Pancreas (tissue), 10 donors: ENCODE measurements around the gene FOXF2. TPM values are rescaled to one million over a fixed set of nuclear protein-coding genes. Genes with fewer than 3 reads are reported as not detected.
A peak's percentile ranks its signal among the peaks of the same experiment; 100 is the strongest.

Experiments used
- ATAC-seq, 4 donors: fragments of 200-7000 bp; cut with Tn5 transposase; one replicate each; pipeline versions ENCODE4 v1.8.0 to v1.9.1; 2020; ENCODE audit warnings: mild to moderate bottlenecking in 4 of 4, moderate library complexity in 4 of 4
- DNase-seq, 6 donors: peaks; one replicate each; pipeline ENCODE4 v3.0.0-alpha.2; 2020
- FAIRE-seq: peaks from 2 replicates; lab custom pipeline; 2012; peaks lifted over from hg19 to GRCh38; lab: Jason Lieb, UNC
- H3K27ac ChIP-seq, 4 donors: fragments of 200-600 bp; sonication (generic); 1 replicate in 3 of 4; 2 replicates in 1 of 4; pipeline versions ENCODE4 v1.5.0 to v1.8.0; 2020
- H3K27me3 ChIP-seq, 4 donors: fragments of 200-600 bp; one replicate each; pipeline ENCODE4 v1.8.0; 2021
- H3K36me3 ChIP-seq, 3 donors: fragments of 200-600 bp; sonication (generic) in 1 of 3; one replicate each; pipeline versions ENCODE4 v1.5.0 to v1.8.0; 2020 to 2021
- H3K4me1 ChIP-seq, 3 donors: fragments of 200-600 bp; one replicate each; pipeline ENCODE4 v1.8.0; 2021
- H3K4me3 ChIP-seq, 4 donors: fragments of 200-600 bp; sonication (generic) in 2 of 4; one replicate each; pipeline versions ENCODE4 v1.5.0 to v1.8.0; 2020 to 2021
- H3K9me3 ChIP-seq, 4 donors: fragments of 200-600 bp; one replicate each; pipeline ENCODE4 v1.8.0; 2021
- CTCF ChIP-seq, 4 donors: fragments of 200-600 bp; sonication (generic) in 3 of 4; IDR thresholded peaks; one replicate each; pipeline versions ENCODE4 v1.5.0 to v1.8.0; 2021; ENCODE audit warnings: antibody characterized with exemption in 4 of 4
- WGBS, 2 donors: extraction: QIAGEN DNeasy Blood & Tissue Kit; methylation state at CpG; one replicate each; pipeline ENCODE4 v1.1.7; 2013; 5-methylcytosine and 5-hydroxymethylcytosine counted together
- intact Hi-C, 3 donors: fragments of 100-400 bp; cut with DNase I; formaldehyde crosslinking; loops; one replicate each; pipeline versions ENCODE4 v1.11.1 to v1.14.2; 2022
- polyA plus RNA-seq, 2 donors: library from polyadenylated mRNA; stranded (reverse); fragments of 200-250 nt; gene quantifications; one replicate each; pipeline ENCODE4 v1.2.3, GENCODE V29; 2013
- total RNA-seq, 6 donors: library from RNA; stranded (reverse); fragmentation: NEBNext Ultra II Directional in 4 of 6; extraction: Animal tissue kit (Norgen Biotek cat#: 25700) in 4 of 6; gene quantifications; one replicate each; pipeline versions ENCODE4 v1.2.1 to v1.2.4, GENCODE V29; 2021 to 2023
- donor health status: healthy with polysubstance abuse.
- donor health status: DM: no; HTN: no; CAD: no; lungs with moderate emphysema.
- donor health status: DM: no; HTN: no; CAD: no.
- donor health status: control.
- donor health status: control.
- donor health status: Bipolar disorder and iron deficiency.
- donor health status: DM: yes; HTN: yes; CAD: no.
- donor health status: DM: no; HTN: no; CAD: no.
- donor health status: DM: no; HTN: no; CAD: no.
- donor health status: DM: yes; HTN: yes; CAD: no.

Gene FOXF2
- total and polyA plus RNA-seq, 8 donors = 0.12 to 0.90 (median 0.35) TPM

DNA sequence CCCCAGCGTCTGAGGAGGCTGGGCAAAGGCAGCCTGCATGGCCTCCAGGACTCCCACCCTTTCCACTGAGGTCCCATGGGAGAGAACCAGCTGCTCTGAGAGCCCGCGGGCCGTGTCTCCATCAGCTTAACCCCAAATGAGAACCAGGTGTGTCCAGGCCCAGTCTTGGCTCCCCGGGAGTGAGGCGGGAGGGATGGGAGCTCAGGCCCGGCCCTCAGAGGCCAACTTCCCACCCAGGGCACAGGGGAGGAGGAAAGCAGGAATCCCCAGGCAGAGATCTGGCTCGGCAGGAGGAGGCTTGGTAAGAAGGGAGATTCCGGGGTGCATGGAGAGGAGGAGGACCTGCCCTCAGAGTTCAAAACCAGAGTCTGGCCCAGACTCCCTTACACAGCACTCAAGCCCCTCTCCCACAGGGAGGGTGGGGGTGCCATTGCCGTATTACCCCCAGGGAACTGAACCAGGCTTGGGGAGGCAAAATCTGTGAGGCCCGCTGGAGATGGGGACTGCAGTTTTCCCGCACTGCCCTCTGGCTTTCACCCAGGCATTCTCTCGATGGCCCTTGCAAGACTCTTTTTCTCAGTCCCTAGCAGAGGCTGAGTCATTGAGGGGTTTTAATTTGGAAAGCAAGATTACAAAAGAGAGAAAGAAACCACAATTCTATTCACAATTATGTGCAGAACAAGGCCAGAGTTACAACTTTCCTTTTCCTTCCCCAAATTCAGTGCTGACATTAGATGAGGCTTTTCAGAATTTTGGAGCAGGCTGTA is 17.1 kb downstream of the FOXF2 start:
- ATAC-seq = peak in 1 of 4 donors; percentile 20
- WGBS, 2 donors = 68 to 73% methylated on average over 13 of the region's 13 CpGs
- Histone ChIP-seq H3K27ac (no peak overlapping the region), H3K9me3 (no peaks in the 10 kb centered on the region), H3K27me3 (no peaks in the 10 kb centered on the region), H3K4me3 (no peak overlapping the region), H3K4me1 (no peaks in the 10 kb centered on the region), H3K36me3 (no peaks in the 10 kb centered on the region)
- peak in 1 of 6 donors; percentile 43 for DNase-seq
- FAIRE-seq = no peak
- intact Hi-C loops = no loop called here
- TF ChIP-seq CTCF (IDR thresholded peaks at IDR 0.05) = no peak

GRCh38 chr6:1407499-1407990 is 18.2 kb downstream of the FOXF2 start:
- H3K9me3 ChIP-seq = no peaks in the 10 kb centered on the region
- no peak overlapping the region for H3K27ac ChIP-seq
- TF ChIP-seq CTCF (IDR thresholded peaks at IDR 0.05) = no peak
- H3K36me3 ChIP-seq = no peaks in the 10 kb centered on the region
- ATAC-seq (peak in 1 of 4 donors; percentile 15), FAIRE-seq (no peak), DNase-seq (no peak)
- 44 to 59% methylated on average over 11 of the region's 11 CpGs for WGBS, 2 donors
- H3K4me1 ChIP-seq = no peaks in the 10 kb centered on the region
- no peak overlapping the region for H3K4me3 ChIP-seq
- no peaks in the 10 kb centered on the region for H3K27me3 ChIP-seq
- intact Hi-C loops = no loop called here

DNA sequence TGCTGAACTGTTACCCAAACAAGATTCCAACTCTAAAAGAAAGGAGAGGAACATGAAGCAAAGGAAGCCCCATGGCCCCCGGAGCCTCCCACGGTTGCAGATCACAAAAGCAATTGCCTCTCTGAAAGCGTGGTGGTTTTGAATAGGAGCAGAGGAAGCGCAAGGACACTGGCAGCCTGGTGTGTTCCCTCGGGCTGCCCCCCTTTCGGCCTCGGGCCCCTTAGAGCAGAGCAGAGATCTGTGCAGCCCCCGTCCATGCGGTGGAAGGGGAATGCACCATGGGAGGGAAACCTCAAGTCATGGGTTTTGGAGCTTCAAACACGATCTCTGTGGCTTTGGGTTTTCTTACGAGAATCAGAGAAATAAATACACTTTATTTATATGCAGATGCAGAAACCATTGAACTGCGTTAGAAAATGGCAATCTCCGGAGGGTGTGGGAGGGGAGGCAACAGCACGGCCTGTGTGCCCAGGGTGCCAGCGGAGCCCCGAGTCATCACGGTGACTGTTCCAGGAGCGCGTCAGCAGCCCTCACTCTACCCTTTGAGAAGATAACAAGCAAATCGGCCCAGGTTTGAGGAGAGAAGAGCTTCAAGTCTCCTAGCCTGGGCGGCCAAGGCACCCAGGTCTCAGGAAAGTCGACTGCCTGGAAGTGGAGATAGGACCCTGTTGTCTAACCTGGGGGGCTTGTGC is 20.5 kb downstream of the FOXF2 start:
- TF ChIP-seq CTCF (IDR thresholded peaks at IDR 0.05) = no peak
- WGBS, 2 donors = 65% methylated on average over 22 of the region's 22 CpGs
- intact Hi-C loops = no loop called here

DNA sequence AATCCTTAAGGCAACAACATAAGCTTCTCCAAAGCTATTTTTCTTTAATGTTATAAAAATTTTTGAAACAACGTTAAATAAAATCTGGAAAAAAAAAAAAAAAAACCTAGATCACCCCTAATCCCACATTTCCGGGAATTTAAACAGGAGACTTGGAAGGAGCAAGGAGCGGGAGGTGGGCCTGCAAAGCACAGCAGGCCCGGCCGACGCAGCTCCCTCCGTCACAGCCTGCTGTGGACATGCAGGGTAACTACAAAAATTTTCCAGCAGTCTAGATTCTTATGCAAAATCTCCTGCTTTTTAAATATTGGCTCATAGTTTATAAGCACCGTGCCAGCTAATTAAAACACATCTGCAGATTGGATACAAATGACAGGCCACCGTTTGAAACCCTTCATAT is 23.5 kb downstream of the FOXF2 start:
- no peaks in the 10 kb centered on the region for H3K9me3 ChIP-seq
- H3K27me3 ChIP-seq = no peaks in the 10 kb centered on the region
- 79% methylated on average over 9 of the region's 9 CpGs for WGBS, 2 donors
- H3K27ac ChIP-seq = no peak overlapping the region
- ATAC-seq (no peak), FAIRE-seq (no peak), DNase-seq (no peak)
- no peaks in the 10 kb centered on the region for H3K36me3 ChIP-seq
- no peak for TF ChIP-seq CTCF (IDR thresholded peaks at IDR 0.05)
- intact Hi-C loops = no loop called here
- H3K4me1 ChIP-seq = no peaks in the 10 kb centered on the region
- no peak overlapping the region for H3K4me3 ChIP-seq

More for the DNA sequence above, 20.5 kb downstream of the FOXF2 start:
- H3K27ac ChIP-seq = no peak overlapping the region
- H3K27me3 ChIP-seq = no peaks in the 10 kb centered on the region
- FAIRE-seq (no peak), DNase-seq (no peak), ATAC-seq (no peak)
- H3K9me3 ChIP-seq = no peaks in the 10 kb centered on the region
- no peaks in the 10 kb centered on the region for H3K4me1 ChIP-seq
- H3K36me3 ChIP-seq = no peaks in the 10 kb centered on the region
- H3K4me3 ChIP-seq = no peak overlapping the region
